GM23248 (cell line): Measurements from ENCODE around the gene HAPLN2.

Experiments used
- EZH2 ChIP-seq: fragments of 200-600 bp; sonication (generic); IDR thresholded peaks from 2 replicates; pipeline ENCODE4 v1.6.1; 2018; ENCODE audit warnings: antibody characterized with exemption, mild to moderate bottlenecking; ENCODE audit not compliant: insufficient read depth, poor library complexity, severe bottlenecking
- EZH2phosphoT487 ChIP-seq: fragments of 200-600 bp; sonication (generic); IDR thresholded peaks from 2 replicates; pipeline ENCODE4 v1.6.1; 2018; ENCODE audit warnings: antibody characterized with exemption, moderate library complexity, mild to moderate bottlenecking, low read depth; ENCODE audit not compliant: insufficient read depth

GRCh38 chr1:156579472-156579871 lies 39.7 kb upstream of the HAPLN2 start, which contains the start of gene TTC24:
- TF ChIP-seq EZH2 (no peak), EZH2phosphoT487 (no peak)
